Mesenchymal stem cell (in vitro differentiated cells and primary cell): ENCODE measurements around the gene RNF17.

Experiments
- DNase-seq: peaks from one replicate; pipeline ENCODE4 v3.0.0-alpha.2; 2013
- H2AFZ ChIP-seq: one replicate; pipeline ENCODE4 v1.6.1; 2013; ENCODE audit warnings: low read depth, mild to moderate bottlenecking, control low read depth, inconsistent platforms, low read length, moderate library complexity
- H2AK5ac ChIP-seq: 2 replicates; pipeline ENCODE4 v1.6.1; 2013; ENCODE audit warnings: low read length, moderate library complexity, mild to moderate bottlenecking, inconsistent platforms; ENCODE audit not compliant: severe bottlenecking
- H2BK120ac ChIP-seq: one replicate; pipeline ENCODE4 v1.6.1; 2013; ENCODE audit warnings: low read depth, mild to moderate bottlenecking, inconsistent platforms, low read length, moderate library complexity
- H2BK12ac ChIP-seq, 2 experiments: one replicate each; pipeline ENCODE4 v1.6.1; 2013; ENCODE audit warnings: inconsistent platforms in 2 of 2, low read length in 2 of 2, mild to moderate bottlenecking in 2 of 2, moderate library complexity in 2 of 2, control low read depth in 1 of 2
- H2BK15ac ChIP-seq: one replicate; pipeline ENCODE4 v1.6.1; 2013; ENCODE audit warnings: mild to moderate bottlenecking, low read depth, inconsistent platforms; ENCODE audit not compliant: poor library complexity, severe bottlenecking
- H2BK5ac ChIP-seq: 2 replicates; pipeline ENCODE4 v1.6.1; 2013; ENCODE audit warnings: low read depth, mild to moderate bottlenecking, low read length, control low read depth, inconsistent platforms; ENCODE audit not compliant: poor library complexity, severe bottlenecking
- H3K14ac ChIP-seq, 2 experiments: one replicate each; pipeline ENCODE4 v1.6.1; 2013; ENCODE audit warnings: inconsistent platforms in 2 of 2, low read length in 2 of 2, control low read depth in 1 of 2, mild to moderate bottlenecking in 1 of 2, moderate library complexity in 1 of 2
- H3K18ac ChIP-seq, 2 experiments: one replicate each; pipeline ENCODE4 v1.6.1; 2013; ENCODE audit warnings: inconsistent platforms in 2 of 2, low read length in 2 of 2, control low read depth in 1 of 2, low read depth in 1 of 2, mild to moderate bottlenecking in 1 of 2
- H3K23ac ChIP-seq, 2 experiments: one replicate each; pipeline ENCODE4 v1.6.1; 2013; ENCODE audit warnings: inconsistent platforms in 2 of 2, low read length in 2 of 2, mild to moderate bottlenecking in 2 of 2, moderate library complexity in 2 of 2, control low read depth in 1 of 2
- H3K27ac ChIP-seq: 2 replicates; pipeline ENCODE4 v1.5.1; 2013; ENCODE audit warnings: mild to moderate bottlenecking, moderate library complexity, low read length, control low read depth, inconsistent platforms; ENCODE audit not compliant: poor library complexity, severe bottlenecking
- H3K27me3 ChIP-seq, 2 experiments: 2 replicates each; pipeline versions ENCODE4 v1.6.1 to v1.7.0; 2013; ENCODE audit warnings: low read length in 2 of 2, mild to moderate bottlenecking in 2 of 2, moderate library complexity in 2 of 2, control low read depth in 1 of 2, inconsistent platforms in 1 of 2; ENCODE audit not compliant: control insufficient read depth in 1 of 2, insufficient read depth in 1 of 2
- H3K36me3 ChIP-seq, 2 experiments: 2 replicates each; pipeline versions ENCODE4 v1.6.1 to v1.7.0; 2013; ENCODE audit warnings: low read length in 2 of 2, control low read depth in 1 of 2, inconsistent platforms in 1 of 2, low read depth in 1 of 2, mild to moderate bottlenecking in 1 of 2; ENCODE audit not compliant: insufficient read depth in 2 of 2, control insufficient read depth in 1 of 2
- H3K4ac ChIP-seq, 2 experiments: one replicate each; pipeline ENCODE4 v1.6.1; 2013; ENCODE audit warnings: inconsistent platforms in 2 of 2, low read length in 2 of 2, mild to moderate bottlenecking in 2 of 2, moderate library complexity in 2 of 2, control low read depth in 1 of 2, low read depth in 1 of 2
- H3K4me1 ChIP-seq: 2 replicates; pipeline ENCODE4 v1.6.1; 2013; ENCODE audit warnings: low read depth, low read length, control low read depth; ENCODE audit not compliant: control insufficient read depth, insufficient read depth
- H3K4me2 ChIP-seq: 2 replicates; pipeline ENCODE4 v1.6.1; 2013; ENCODE audit warnings: low read length, mild to moderate bottlenecking, inconsistent platforms; ENCODE audit not compliant: poor library complexity, severe bottlenecking
- H3K4me3 ChIP-seq, 2 experiments: 2 replicates each; pipeline versions ENCODE4 v1.5.1 to v1.7.0; 2013; ENCODE audit warnings: low read length in 2 of 2, mild to moderate bottlenecking in 2 of 2, control low read depth in 1 of 2, low read depth in 1 of 2; ENCODE audit not compliant: insufficient read depth in 1 of 2
- H3K79me1 ChIP-seq: replicated peaks from 2 replicates; pipeline ENCODE4 v1.6.1; 2013; ENCODE audit warnings: mild to moderate bottlenecking, control low read depth, low read length, inconsistent platforms; ENCODE audit not compliant: poor library complexity, severe bottlenecking
- H3K9ac ChIP-seq: 2 replicates; pipeline ENCODE4 v1.7.0; 2013; ENCODE audit warnings: mild to moderate bottlenecking, low read length, moderate library complexity
- H3K9me3 ChIP-seq: 2 replicates; pipeline ENCODE4 v1.7.0; 2013; ENCODE audit warnings: mild to moderate bottlenecking, low read length; ENCODE audit not compliant: control insufficient read depth
- H4K8ac ChIP-seq: one replicate; pipeline ENCODE4 v1.6.1; 2013; ENCODE audit warnings: inconsistent platforms, mild to moderate bottlenecking, low read length, moderate library complexity
- H4K91ac ChIP-seq: one replicate; pipeline ENCODE4 v1.6.1; 2013; ENCODE audit warnings: mild to moderate bottlenecking, low read length, inconsistent platforms
- WGBS: methylation state at CpG from one replicate; pipeline ENCODE4 v1.1.7; 2013; ENCODE audit warnings: mixed read lengths; 5-methylcytosine and 5-hydroxymethylcytosine counted together

The RNF17 gene

DNA sequence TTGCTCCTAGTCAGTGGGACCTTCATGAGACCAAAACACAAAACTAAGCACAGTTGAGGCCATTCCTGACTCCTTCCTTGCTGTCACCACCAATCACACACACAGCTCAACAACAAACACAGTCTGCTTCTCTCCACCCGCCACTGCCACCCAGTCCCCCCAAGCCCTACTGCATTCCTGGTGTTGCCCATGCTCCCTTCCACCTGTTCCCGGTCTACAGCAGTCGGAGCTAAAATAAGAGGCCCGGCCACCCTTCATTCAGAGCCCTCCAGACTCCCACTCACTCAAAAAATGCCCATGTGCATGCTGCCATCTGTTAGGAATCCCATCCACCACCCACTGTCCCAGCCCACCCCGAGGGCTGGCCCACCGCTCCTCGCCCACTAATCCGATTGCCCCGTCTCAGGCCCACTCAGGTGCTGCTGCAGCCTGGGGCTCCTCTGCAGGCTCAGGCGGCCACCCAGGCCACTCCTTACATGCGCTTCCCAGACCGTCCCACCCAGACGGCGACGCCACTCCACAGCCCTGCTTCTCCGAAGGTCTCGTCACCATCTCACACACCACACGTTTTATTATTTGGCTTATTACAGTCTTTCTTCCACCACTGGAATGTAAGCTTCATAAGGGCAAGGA is 127.6 kb downstream of the RNF17 start:
- Histone ChIP-seq H2AFZ (no peak overlapping the region), H3K79me1 (peaks cover 21% of the 10 kb centered on the region), H3K9ac (no peak overlapping the region), H3K18ac (no peak overlapping the region), H2BK12ac (no peak overlapping the region), H3K9me3 (no peaks in the 10 kb centered on the region), H3K4ac (no peak overlapping the region), H2AK5ac (no peak overlapping the region), H3K36me3 (peaks cover 7 to 37% of the 10 kb centered on the region in 2 experiments), H3K27me3 (no peaks in the 10 kb centered on the region), H4K8ac (no peak overlapping the region), H3K27ac (no peak overlapping the region), H3K4me3 (no peak overlapping the region), H3K4me2 (no peak overlapping the region), H3K23ac (no peak overlapping the region), H4K91ac (no peak overlapping the region), H2BK5ac (no peak overlapping the region), H2BK120ac (no peak overlapping the region), H3K14ac (no peak overlapping the region), H3K4me1 (peaks cover 3% of the 10 kb centered on the region), H2BK15ac (no peak overlapping the region)
- no peak for DNase-seq
- 98% methylated on average over 18 of the region's 18 CpGs for WGBS

DNA sequence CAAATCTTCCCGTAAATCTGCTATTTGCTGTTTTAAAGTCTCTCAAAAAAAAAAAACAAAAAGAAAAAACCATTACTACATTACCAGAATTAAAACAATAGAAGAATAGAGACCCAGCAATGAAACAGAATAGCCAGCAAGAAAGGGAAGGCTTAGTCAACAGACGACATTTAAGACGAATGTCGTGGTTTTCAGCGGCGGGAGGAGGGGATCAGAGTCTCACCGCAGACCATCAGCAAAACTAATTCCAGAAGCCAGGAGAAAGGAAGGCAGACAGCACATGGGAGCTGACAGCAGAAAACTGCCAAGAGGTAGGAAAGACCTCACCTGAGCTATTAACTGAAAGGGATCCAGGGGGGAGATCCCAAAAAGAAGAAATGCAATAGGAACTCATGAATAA is 128.9 kb downstream of the RNF17 start:
- H3K4me2 ChIP-seq, result no peak overlapping the region
- H3K27me3 ChIP-seq, result no peaks in the 10 kb centered on the region
- no peak overlapping the region for H2BK12ac ChIP-seq
- H2AK5ac ChIP-seq, result no peak overlapping the region
- no peak overlapping the region for H3K9ac ChIP-seq
- H3K18ac ChIP-seq, result no peak overlapping the region
- DNase-seq, result no peak
- H4K91ac ChIP-seq, result no peak overlapping the region
- H3K27ac ChIP-seq, result no peak overlapping the region
- no peak overlapping the region for H2BK15ac ChIP-seq
- H4K8ac ChIP-seq, result no peak overlapping the region
- no peak overlapping the region for H2BK120ac ChIP-seq
- H3K4me1 ChIP-seq, result peaks cover 3% of the 10 kb centered on the region
- WGBS, result 88% methylated on average over 7 of the region's 7 CpGs
- no peak overlapping the region for H3K23ac ChIP-seq
- H3K79me1 ChIP-seq, result peaks cover 18% of the 10 kb centered on the region
- H2AFZ ChIP-seq, result no peak overlapping the region
- no peak overlapping the region for H3K4ac ChIP-seq
- H3K4me3 ChIP-seq, result no peak overlapping the region
- H3K36me3 ChIP-seq, result peaks cover 7 to 37% of the 10 kb centered on the region in 2 experiments
- no peak overlapping the region for H3K14ac ChIP-seq
- H3K9me3 ChIP-seq, result no peaks in the 10 kb centered on the region
- no peak overlapping the region for H2BK5ac ChIP-seq

DNA sequence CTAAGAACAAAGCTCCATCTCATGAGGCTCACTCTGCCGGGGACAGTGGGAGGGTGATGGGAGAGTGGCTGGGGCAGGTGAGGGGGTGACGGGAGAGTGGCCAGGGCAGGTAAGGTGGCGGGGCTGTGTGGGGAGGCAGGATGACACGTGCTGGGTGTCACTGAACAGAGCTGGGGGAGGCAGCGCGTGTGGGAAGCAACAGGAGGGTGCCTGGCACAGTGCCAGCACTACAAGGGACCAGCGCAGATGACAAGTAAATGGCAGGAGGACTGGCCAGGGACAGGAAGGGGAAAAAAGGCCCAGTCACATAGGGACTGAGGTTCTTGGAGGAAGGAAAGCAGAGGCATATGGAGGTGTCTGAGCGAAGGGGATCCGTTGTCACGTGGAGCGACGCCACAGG is 129.9 kb downstream of the RNF17 start:
- no peak overlapping the region for H3K27ac ChIP-seq
- DNase-seq, result no peak
- H2AFZ ChIP-seq, result no peak overlapping the region
- H3K4me3 ChIP-seq, result no peak overlapping the region
- no peak overlapping the region for H2BK12ac ChIP-seq
- H3K4me1 ChIP-seq, result peaks cover 3% of the 10 kb centered on the region
- H3K4me2 ChIP-seq, result no peak overlapping the region
- no peak overlapping the region for H3K18ac ChIP-seq
- no peak overlapping the region for H3K9ac ChIP-seq
- no peak overlapping the region for H3K4ac ChIP-seq
- H2BK120ac ChIP-seq, result no peak overlapping the region
- no peak overlapping the region for H3K23ac ChIP-seq
- H2BK15ac ChIP-seq, result peak overlapping the region; percentile 79
- H3K79me1 ChIP-seq, result peaks cover 20% of the 10 kb centered on the region
- 93% methylated on average over 12 of the region's 12 CpGs for WGBS
- peaks cover 7 to 37% of the 10 kb centered on the region in 2 experiments for H3K36me3 ChIP-seq
- no peak overlapping the region for H4K8ac ChIP-seq
- H2AK5ac ChIP-seq, result no peak overlapping the region
- H3K27me3 ChIP-seq, result no peaks in the 10 kb centered on the region
- H4K91ac ChIP-seq, result peak overlapping the region; percentile 31
- H3K9me3 ChIP-seq, result no peaks in the 10 kb centered on the region
- H3K14ac ChIP-seq, result no peak overlapping the region
- H2BK5ac ChIP-seq, result no peak overlapping the region

DNA sequence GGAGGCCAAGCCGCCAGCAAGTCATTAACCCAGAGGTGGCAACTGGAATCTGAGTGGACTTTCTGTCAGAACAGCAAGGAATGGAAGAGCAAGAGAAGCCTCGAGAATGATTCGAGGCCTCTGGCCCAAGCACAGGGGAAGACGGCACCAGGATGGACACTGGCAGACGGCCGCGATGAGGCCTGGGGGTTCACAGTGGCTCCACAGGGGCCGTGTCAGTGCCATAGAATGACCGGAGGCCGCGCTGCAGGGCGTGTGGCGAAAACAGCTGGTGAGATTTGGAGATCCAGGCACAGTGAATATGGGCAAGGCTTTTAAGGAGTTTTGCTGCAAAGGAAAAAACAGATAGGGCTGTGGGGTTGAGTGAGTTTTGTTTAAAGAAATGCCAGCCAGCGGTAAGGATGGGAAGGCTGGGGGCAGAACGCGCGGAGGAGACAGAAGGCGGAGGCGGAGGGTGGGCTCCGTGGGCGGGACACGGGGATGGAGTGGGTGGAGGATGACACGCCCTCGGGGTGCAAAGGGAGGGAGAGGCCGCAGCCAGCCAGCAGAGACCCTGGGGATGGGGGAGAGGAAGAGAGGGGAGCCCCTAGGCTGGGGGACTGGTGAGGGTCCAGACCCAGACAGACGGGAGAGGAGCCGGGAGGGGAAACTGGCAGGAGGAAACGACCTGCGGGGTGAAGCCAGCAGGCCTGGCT is 130.5 kb downstream of the RNF17 start:
- Histone ChIP-seq H4K8ac (no peak overlapping the region), H3K36me3 (peaks cover 11 to 36% of the 10 kb centered on the region in 2 experiments), H3K9ac (no peak overlapping the region), H3K9me3 (no peaks in the 10 kb centered on the region), H3K14ac (no peak overlapping the region), H3K18ac (no peak overlapping the region), H2AK5ac (no peak overlapping the region), H2BK12ac (no peak overlapping the region), H3K27me3 (no peaks in the 10 kb centered on the region), H2BK120ac (no peak overlapping the region), H2AFZ (no peak overlapping the region), H3K4me2 (no peak overlapping the region), H3K4me3 (no peak overlapping the region), H3K4ac (no peak overlapping the region), H4K91ac (peak overlapping the region; percentile 61), H3K79me1 (peaks cover 20% of the 10 kb centered on the region), H3K4me1 (peaks cover 3% of the 10 kb centered on the region), H3K27ac (no peak overlapping the region), H3K23ac (no peak overlapping the region), H2BK5ac (no peak overlapping the region), H2BK15ac (no peak overlapping the region)
- DNase-seq, result no peak
- 96% methylated on average over 29 of the region's 29 CpGs for WGBS
